Muscle layer of duodenum (tissue), 2 donors: ENCODE results near the gene PHLDB3.
A peak's percentile ranks its signal among the peaks of the same experiment; 100 is the strongest.

Source experiments
- H3K27ac ChIP-seq: one replicate; pipeline ENCODE4 v1.7.0; 2013; ENCODE audit warnings: mild to moderate bottlenecking, low read length
- H3K27me3 ChIP-seq: one replicate; pipeline ENCODE4 v1.7.0; 2013; ENCODE audit warnings: low read depth, mild to moderate bottlenecking, control low read depth, low read length
- H3K36me3 ChIP-seq, 2 donors: one replicate each; pipeline ENCODE4 v1.7.0; 2013; ENCODE audit warnings: low read length in 2 of 2, control low read depth in 1 of 2, mild to moderate bottlenecking in 1 of 2; ENCODE audit not compliant: insufficient read depth in 2 of 2, control insufficient read depth in 1 of 2
- H3K4me1 ChIP-seq, 2 donors: one replicate each; pipeline ENCODE4 v1.7.0; 2013; ENCODE audit warnings: low read length in 2 of 2, mild to moderate bottlenecking in 2 of 2, control low read depth in 1 of 2, moderate library complexity in 1 of 2; ENCODE audit not compliant: insufficient read depth in 2 of 2, control insufficient read depth in 1 of 2
- H3K4me3 ChIP-seq, 2 donors: one replicate each; pipeline ENCODE4 v1.7.0; 2013; ENCODE audit warnings: low read length in 2 of 2, low read depth in 1 of 2, mild to moderate bottlenecking in 1 of 2
- H3K9me3 ChIP-seq, 2 donors: one replicate each; pipeline ENCODE4 v1.7.0; 2013; ENCODE audit warnings: low read length in 2 of 2, control low read depth in 1 of 2, mild to moderate bottlenecking in 1 of 2; ENCODE audit not compliant: control insufficient read depth in 1 of 2
- donor health status: healthy.

PHLDB3 gene

DNA sequence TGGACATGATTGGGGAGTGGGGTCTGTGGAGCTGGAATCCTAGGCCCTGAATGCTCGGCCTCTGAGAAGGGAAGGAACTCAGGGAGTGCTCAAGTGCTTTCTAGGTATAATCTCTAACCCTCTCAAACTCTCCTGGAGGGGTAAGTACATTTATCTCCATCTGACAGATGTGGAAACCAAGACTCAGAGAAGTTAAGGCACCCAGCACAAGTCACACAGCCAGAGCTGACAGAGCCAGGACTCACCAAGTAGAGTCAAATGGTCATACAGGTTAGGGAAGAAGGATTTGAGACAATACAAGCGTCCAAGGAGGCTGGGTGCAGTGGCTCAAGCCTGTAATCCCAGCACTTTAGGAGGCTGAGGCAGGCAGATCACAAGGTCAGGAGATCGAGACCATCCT is 26.2 kb downstream of the PHLDB3 start:
- Histone ChIP-seq H3K27me3 (no peaks in the 10 kb centered on the region), H3K9me3 (no peaks in the 10 kb centered on the region), H3K27ac (no peak overlapping the region), H3K4me3 (no peak overlapping the region), H3K36me3 (peaks cover 4% of the 10 kb centered on the region in 2 donors), H3K4me1 (no peaks in the 10 kb centered on the region)

DNA sequence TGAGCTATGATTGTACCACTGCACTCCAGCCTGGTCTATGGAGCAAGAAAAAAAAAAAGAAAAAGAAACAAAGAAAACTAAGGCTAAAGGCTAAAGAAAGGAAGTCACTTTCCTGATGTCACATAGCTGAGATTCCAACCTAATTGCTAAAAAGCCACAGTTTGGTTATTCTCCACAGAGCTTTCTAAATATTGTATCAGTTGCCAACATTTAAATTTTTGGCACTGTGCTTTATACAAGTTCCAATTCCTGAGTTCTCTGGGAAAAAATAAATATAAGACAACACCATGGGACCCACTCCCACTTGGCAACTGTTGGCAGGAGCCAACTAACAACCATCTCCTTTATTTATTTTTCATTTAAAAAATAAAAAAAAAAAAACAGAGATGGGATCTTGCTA is 27.9 kb downstream of the PHLDB3 start:
- no peak overlapping the region for H3K27ac ChIP-seq

DNA sequence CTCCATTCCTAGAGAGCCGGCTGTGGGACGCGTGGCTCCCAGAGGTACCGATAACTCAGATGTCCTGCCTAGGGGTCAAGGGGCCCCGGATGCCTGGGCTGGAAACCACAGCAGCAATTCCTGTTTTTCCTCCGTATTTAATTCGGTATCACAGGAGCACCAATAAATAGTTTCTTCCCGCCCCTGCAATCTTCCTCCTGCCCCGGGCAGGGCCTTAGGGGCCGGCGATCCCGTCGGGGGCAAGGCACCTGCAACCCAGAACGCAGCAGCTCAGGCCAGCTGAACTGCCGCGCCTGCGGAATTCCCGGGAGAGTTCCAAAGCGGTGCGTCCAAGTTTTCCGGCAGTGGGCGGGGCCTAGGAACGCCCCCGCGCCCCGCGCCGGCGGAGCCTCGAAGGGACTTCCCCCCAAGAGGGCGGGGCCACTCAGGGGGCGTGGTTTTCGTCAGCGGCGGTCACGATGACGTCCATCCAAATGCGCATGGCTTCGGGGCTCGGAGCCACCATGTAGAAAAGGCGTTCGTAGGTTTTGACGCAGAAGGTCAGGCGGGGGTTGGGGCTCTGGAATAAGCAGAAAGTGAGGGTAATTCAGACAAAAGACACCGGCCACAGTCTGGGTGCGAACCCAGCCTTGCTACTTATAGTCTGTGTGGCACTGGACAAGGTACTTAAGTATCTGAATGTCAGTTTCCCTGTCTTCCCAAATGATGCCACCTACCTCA is 29.4 kb downstream of the PHLDB3 start:
- no peaks in the 10 kb centered on the region for H3K4me1 ChIP-seq
- H3K9me3 ChIP-seq, result no peaks in the 10 kb centered on the region
- H3K27ac ChIP-seq, result peak overlapping the region; percentile 62
- H3K27me3 ChIP-seq, result no peaks in the 10 kb centered on the region
- H3K36me3 ChIP-seq, result peaks cover 4% of the 10 kb centered on the region in 2 donors
- H3K4me3 ChIP-seq, result peak overlapping the region; percentile 52 to 57

More for the DNA sequence above, 27.9 kb downstream of the PHLDB3 start:
- H3K9me3 ChIP-seq, result no peaks in the 10 kb centered on the region
- H3K4me1 ChIP-seq, result no peaks in the 10 kb centered on the region
- peaks cover 4% of the 10 kb centered on the region in 2 donors for H3K36me3 ChIP-seq
- no peak overlapping the region for H3K4me3 ChIP-seq
- no peaks in the 10 kb centered on the region for H3K27me3 ChIP-seq

DNA sequence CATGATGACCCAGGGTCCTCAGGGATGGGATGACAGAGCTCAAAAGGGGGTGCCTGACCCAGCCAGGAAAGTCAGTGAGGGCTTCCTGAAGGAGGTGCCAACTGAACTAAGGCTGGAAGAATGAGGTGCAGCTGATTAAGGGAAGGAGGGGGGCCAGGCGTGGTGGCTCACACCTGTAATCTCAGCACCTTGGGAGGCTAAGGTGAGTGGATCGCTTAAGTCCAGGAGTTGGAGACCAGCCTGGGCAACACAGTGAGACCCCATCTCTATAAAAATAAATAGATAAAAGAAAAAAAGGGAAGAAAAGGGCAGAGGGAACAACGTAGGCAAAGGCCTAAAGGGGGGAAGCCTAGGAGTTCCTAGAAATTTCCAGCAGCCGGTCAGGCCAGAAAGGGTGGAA is 30.1 kb downstream of the PHLDB3 start:
- Histone ChIP-seq H3K4me3 (peak overlapping the region; percentile 52 to 57), H3K27ac (peak overlapping the region; percentile 62), H3K4me1 (no peaks in the 10 kb centered on the region), H3K9me3 (no peaks in the 10 kb centered on the region), H3K36me3 (peaks cover 4% of the 10 kb centered on the region in 2 donors), H3K27me3 (no peaks in the 10 kb centered on the region)

DNA sequence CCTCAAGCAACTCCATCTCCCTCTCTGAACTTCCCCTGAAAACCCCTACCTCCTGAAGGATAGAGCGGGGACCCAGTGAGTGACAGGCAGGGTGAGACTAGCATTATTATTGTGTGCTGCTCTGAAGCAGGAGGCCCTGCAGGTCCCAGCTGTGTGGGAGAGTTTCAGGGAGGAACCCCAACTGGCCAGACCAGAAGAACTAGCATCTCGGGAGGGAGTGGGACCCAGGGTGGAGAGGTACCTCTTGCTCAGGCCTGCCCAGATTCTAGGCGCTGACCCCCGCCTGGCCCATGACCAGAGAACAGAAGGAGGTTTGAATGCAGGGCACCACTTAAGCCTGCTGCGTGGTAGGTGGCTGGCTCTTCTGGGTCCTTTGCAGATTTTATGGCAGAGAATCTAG is 33.5 kb downstream of the PHLDB3 start:
- H3K27me3 ChIP-seq, result no peaks in the 10 kb centered on the region
- H3K4me3 ChIP-seq, result no peak overlapping the region
- H3K36me3 ChIP-seq, result no peaks in the 10 kb centered on the region
- no peak overlapping the region for H3K27ac ChIP-seq
- no peaks in the 10 kb centered on the region for H3K4me1 ChIP-seq
- H3K9me3 ChIP-seq, result no peaks in the 10 kb centered on the region

DNA sequence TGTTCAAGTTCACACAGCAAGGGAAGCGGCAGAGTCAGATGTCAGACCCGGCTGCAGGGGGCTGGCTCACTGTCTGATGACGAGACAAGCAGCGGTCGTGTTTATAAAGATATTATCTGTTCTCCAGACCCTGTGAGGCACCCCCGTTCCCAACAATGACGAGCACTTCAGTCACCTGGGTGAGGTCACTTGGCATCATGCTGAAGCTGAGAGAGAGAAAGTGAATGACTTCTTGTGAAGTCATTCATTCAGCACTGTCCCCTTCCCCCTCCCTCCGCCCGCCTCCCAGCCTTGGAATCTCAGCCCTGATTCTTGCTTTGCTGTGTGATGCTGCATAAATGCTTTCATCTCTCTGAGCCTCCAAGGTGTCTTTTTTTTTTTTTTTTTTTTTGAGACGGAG is 34.3 kb downstream of the PHLDB3 start:
- Histone ChIP-seq H3K9me3 (no peaks in the 10 kb centered on the region), H3K36me3 (no peaks in the 10 kb centered on the region), H3K27ac (no peak overlapping the region), H3K4me3 (no peak overlapping the region), H3K27me3 (no peaks in the 10 kb centered on the region), H3K4me1 (no peaks in the 10 kb centered on the region)

DNA sequence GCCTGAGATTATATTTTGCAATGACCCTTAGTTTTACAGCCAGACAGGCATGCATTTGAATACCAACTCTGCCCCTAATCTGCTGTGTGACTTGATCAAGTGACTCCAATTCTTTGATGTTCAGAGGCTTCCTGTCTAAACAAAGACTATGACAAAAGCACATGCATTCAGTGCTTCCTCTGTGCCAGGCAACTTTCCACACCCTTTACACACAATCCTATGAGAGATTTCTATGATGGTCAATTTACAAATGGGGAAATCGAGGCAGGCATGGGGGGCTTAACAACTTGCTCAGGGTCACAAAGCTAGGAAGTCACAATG is 35.4 kb downstream of the PHLDB3 start:
- no peaks in the 10 kb centered on the region for H3K36me3 ChIP-seq
- peaks cover 0 to 6% of the 10 kb centered on the region in 2 donors for H3K4me1 ChIP-seq
- no peaks in the 10 kb centered on the region for H3K27me3 ChIP-seq
- H3K27ac ChIP-seq, result no peak overlapping the region
- no peak overlapping the region for H3K4me3 ChIP-seq
- no peaks in the 10 kb centered on the region for H3K9me3 ChIP-seq

DNA sequence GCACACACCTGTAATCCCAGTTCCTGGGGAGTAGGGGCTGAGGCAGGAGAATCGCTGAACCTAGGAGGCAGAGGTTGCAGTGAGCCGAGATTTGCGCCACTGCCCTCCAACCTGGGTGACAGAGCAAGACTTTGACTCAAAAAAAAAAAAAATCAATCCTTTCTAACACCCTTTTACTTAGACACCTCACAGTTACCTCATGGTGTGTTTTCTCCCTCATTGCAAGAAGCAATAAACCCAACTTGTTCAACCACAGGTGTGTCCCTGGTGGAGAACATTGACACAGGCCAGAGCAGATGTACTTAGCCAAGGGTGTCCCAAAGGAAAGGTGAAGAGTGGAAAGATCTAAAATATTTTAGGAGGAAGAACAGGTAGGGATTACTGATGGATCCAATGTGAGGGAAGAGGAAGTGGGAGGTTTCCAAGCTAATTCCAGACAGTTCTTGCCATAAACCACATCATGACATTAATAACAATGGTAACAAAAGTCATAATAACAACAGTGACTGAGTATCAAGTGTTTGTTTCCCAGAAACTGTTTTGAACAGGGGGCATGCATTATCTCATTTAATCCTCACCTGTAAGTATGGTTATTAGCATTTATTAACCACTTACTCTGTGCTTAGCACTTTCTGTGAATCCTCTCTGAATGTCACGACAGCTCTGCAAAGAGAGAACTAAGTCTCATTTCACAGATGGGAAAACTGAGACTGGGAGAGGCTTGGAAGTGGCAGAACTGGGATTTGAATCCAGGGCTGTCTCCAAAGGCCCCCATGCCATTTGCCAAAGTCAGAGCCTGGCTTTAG is 36.0 kb downstream of the PHLDB3 start:
- H3K9me3 ChIP-seq, result no peaks in the 10 kb centered on the region
- no peaks in the 10 kb centered on the region for H3K36me3 ChIP-seq
- H3K27ac ChIP-seq, result no peak overlapping the region
- no peak overlapping the region for H3K4me3 ChIP-seq
- H3K4me1 ChIP-seq, result peaks cover 0 to 6% of the 10 kb centered on the region in 2 donors
- no peaks in the 10 kb centered on the region for H3K27me3 ChIP-seq

DNA sequence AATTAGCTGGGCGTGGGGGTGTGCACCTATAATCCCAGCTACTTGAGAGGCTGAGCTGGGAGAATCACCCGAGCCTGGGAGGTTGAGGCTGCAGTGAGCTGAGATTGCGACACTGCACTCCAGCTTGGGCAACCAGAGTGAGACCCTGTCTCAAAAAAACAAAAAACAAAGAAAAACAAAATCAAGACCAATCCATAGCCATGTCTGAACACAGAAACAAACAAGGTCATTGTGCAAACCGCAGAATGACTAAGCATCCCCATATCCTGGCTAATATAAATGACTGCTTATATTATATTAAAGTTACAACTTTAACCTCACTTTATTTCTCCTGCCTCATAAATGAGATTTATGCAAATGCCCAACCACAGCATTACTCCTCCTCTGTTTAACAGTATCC is 36.8 kb downstream of the PHLDB3 start:
- no peaks in the 10 kb centered on the region for H3K27me3 ChIP-seq
- H3K36me3 ChIP-seq, result no peaks in the 10 kb centered on the region
- H3K4me3 ChIP-seq, result no peak overlapping the region
- no peak overlapping the region for H3K27ac ChIP-seq
- peaks cover 3 to 6% of the 10 kb centered on the region in 2 donors for H3K4me1 ChIP-seq
- no peaks in the 10 kb centered on the region for H3K9me3 ChIP-seq

DNA sequence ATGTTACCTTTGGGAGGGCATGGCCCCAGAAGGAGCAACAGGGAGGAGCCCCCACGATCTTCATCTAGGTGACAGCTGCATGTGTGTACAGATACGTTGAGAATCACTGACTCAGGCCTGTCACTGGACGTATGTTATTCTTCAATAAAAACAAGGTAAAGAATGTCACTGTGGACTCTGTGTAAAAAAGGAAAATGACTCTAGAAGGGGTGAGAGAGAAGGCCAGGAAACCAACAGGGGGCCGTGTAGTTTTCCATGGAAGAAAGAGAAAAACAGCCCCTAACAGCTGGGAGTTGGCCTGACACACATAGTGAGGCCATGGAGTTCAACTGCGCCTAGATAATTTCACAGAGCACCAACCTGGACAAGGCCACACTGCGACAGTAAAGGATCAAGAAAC is 37.3 kb downstream of the PHLDB3 start:
- Histone ChIP-seq H3K27ac (no peak overlapping the region), H3K4me1 (peaks cover 3 to 6% of the 10 kb centered on the region in 2 donors), H3K4me3 (no peak overlapping the region)

DNA sequence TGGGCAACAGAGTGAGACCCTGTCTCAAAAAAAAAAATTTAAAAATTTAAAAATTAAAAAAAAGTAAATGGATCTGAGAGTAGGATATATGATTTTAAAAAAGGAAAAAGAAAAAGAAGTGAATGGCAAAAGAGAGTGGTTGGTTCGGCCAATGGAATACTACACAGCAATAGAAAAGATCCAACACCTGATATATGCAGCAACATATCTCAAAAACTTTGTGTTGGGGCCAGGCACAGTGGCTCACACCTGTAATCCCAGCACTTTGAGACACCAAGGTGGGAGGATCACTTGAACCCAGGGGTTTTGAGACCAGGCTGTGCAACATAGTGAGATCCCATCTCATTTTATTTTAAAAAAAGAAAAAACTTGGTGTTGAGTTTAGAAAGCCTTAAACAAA is 37.8 kb downstream of the PHLDB3 start:
- no peaks in the 10 kb centered on the region for H3K27me3 ChIP-seq
- H3K9me3 ChIP-seq, result no peaks in the 10 kb centered on the region
- H3K4me3 ChIP-seq, result no peak overlapping the region
- no peaks in the 10 kb centered on the region for H3K36me3 ChIP-seq
- no peak overlapping the region for H3K27ac ChIP-seq
- H3K4me1 ChIP-seq, result peaks cover 3 to 6% of the 10 kb centered on the region in 2 donors

More for the DNA sequence above, 37.3 kb downstream of the PHLDB3 start:
- H3K36me3 ChIP-seq, result no peaks in the 10 kb centered on the region
- H3K27me3 ChIP-seq, result no peaks in the 10 kb centered on the region
- H3K9me3 ChIP-seq, result no peaks in the 10 kb centered on the region
